ENCODE data around the gene PI3. TPM values are rescaled to one million over a fixed set of nuclear protein-coding genes. Genes with fewer than 3 reads are reported as not detected.

Gene PI3
- total and polyA plus RNA-seq, 2 donors from 2014 or later = 8.7 TPM; not detected in 1

- DNase-seq (no peak), FAIRE-seq (no peak)
- Histone ChIP-seq H3K27me3 (ENCODE audit: control insufficient read depth, insufficient read depth, low read length) (no peaks in the 10 kb centered on the region), H3K36me3 (ENCODE audit: control insufficient read depth in 2 of 3, insufficient read depth in 3 of 3, low read length in 3 of 3) (no peaks in the 10 kb centered on the region), H3K4me3 (ENCODE audit: low read length in 3 of 3) (no peak overlapping the region), H3K4me1 (ENCODE audit: control insufficient read depth in 2 of 3, insufficient read depth in 2 of 3, low read depth in 1 of 3, low read length in 3 of 3) (no peaks in the 10 kb centered on the region), H3K9ac (ENCODE audit: low read length in 3 of 3) (no peak overlapping the region), H3K27ac (ENCODE audit: low read depth in 2 of 2, low read length in 2 of 2) (no peak overlapping the region), H3K9me3 (ENCODE audit: control insufficient read depth in 2 of 3, insufficient read depth in 1 of 3, low read length in 3 of 3) (no peaks in the 10 kb centered on the region)
- intact Hi-C loops (cut with DNase I) = no loop called here
- TF ChIP-seq, protein P1, sequence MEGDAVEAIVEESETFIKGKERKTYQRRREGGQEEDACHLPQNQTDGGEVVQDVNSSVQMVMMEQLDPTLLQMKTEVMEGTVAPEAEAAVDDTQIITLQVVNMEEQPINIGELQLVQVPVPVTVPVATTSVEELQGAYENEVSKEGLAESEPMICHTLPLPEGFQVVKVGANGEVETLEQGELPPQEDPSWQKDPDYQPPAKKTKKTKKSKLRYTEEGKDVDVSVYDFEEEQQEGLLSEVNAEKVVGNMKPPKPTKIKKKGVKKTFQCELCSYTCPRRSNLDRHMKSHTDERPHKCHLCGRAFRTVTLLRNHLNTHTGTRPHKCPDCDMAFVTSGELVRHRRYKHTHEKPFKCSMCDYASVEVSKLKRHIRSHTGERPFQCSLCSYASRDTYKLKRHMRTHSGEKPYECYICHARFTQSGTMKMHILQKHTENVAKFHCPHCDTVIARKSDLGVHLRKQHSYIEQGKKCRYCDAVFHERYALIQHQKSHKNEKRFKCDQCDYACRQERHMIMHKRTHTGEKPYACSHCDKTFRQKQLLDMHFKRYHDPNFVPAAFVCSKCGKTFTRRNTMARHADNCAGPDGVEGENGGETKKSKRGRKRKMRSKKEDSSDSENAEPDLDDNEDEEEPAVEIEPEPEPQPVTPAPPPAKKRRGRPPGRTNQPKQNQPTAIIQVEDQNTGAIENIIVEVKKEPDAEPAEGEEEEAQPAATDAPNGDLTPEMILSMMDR (IDR thresholded peaks at IDR 0.05; ENCODE audit: borderline replicate concordance, extremely low read depth, insufficient read depth) = no peak
Measured at GRCh38 chr20:45189067-45189609, 14.4 kb downstream of the PI3 start.

- no peaks in the 10 kb centered on the region for H3K4me1 ChIP-seq (ENCODE audit: control insufficient read depth in 2 of 3, insufficient read depth in 2 of 3, low read depth in 1 of 3, low read length in 3 of 3)
- no peaks in the 10 kb centered on the region for H3K36me3 ChIP-seq (ENCODE audit: control insufficient read depth in 2 of 3, insufficient read depth in 3 of 3, low read length in 3 of 3)
- TF ChIP-seq, protein P1 (IDR thresholded peaks at IDR 0.05; ENCODE audit: borderline replicate concordance, extremely low read depth, insufficient read depth) = no peak
- FAIRE-seq (no peak), DNase-seq (no peak)
- H3K9ac ChIP-seq (ENCODE audit: low read length in 3 of 3) = no peak overlapping the region
- H3K27ac ChIP-seq (ENCODE audit: low read depth in 2 of 2, low read length in 2 of 2) = no peak overlapping the region
- intact Hi-C loops (cut with DNase I) = no loop called here
- H3K4me3 ChIP-seq (ENCODE audit: low read length in 3 of 3) = no peak overlapping the region
- H3K27me3 ChIP-seq (ENCODE audit: control insufficient read depth, insufficient read depth, low read length) = no peaks in the 10 kb centered on the region
- H3K9me3 ChIP-seq (ENCODE audit: control insufficient read depth in 2 of 3, insufficient read depth in 1 of 3, low read length in 3 of 3) = no peaks in the 10 kb centered on the region
Measured at GRCh38 chr20:45189861-45190260, 15.2 kb downstream of the PI3 start.

GRCh38 chr20:45191926-45192325, 17.2 kb downstream of the PI3 start:
- Histone ChIP-seq H3K36me3 (ENCODE audit: control insufficient read depth in 2 of 3, insufficient read depth in 3 of 3, low read length in 3 of 3) (no peaks in the 10 kb centered on the region), H3K27me3 (ENCODE audit: control insufficient read depth, insufficient read depth, low read length) (no peaks in the 10 kb centered on the region), H3K4me3 (ENCODE audit: low read length in 3 of 3) (no peak overlapping the region), H3K4me1 (ENCODE audit: control insufficient read depth in 2 of 3, insufficient read depth in 2 of 3, low read depth in 1 of 3, low read length in 3 of 3) (no peaks in the 10 kb centered on the region), H3K9me3 (ENCODE audit: control insufficient read depth in 2 of 3, insufficient read depth in 1 of 3, low read length in 3 of 3) (no peaks in the 10 kb centered on the region), H3K27ac (ENCODE audit: low read depth in 2 of 2, low read length in 2 of 2) (no peak overlapping the region), H3K9ac (ENCODE audit: low read length in 3 of 3) (no peak overlapping the region)
- TF ChIP-seq, protein P1 (IDR thresholded peaks at IDR 0.05; ENCODE audit: borderline replicate concordance, extremely low read depth, insufficient read depth) = no peak
- DNase-seq (no peak), FAIRE-seq (no peak)
- intact Hi-C loops (cut with DNase I) = no loop called here

DNA sequence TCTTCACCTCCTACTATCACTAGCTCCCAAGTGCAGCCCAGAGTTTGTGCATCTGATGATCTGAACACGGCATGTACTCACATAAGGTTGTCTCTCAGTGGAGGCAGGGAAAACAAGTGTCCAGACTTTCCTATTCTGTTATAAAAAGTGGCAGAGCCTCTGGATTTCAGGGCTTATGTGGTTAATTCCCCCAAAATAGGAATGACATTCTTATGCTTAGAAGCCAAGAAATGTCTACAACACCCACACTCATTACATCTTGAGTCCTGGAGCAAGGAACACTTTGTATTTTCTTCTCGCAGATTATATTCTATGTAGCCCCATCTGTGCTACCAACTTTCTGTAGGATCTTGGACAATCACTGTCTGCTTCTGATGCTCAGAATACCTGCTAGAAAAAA, 18.6 kb downstream of the PI3 start:
- no peaks in the 10 kb centered on the region for H3K36me3 ChIP-seq (ENCODE audit: control insufficient read depth in 2 of 3, insufficient read depth in 3 of 3, low read length in 3 of 3)
- DNase-seq = no peak

More for the DNA sequence above, 18.6 kb downstream of the PI3 start:
- H3K27ac ChIP-seq (ENCODE audit: low read depth in 2 of 2, low read length in 2 of 2) = no peak overlapping the region
- H3K4me3 ChIP-seq (ENCODE audit: low read length in 3 of 3) = no peak overlapping the region
- no peak overlapping the region for H3K9ac ChIP-seq (ENCODE audit: low read length in 3 of 3)
- H3K27me3 ChIP-seq (ENCODE audit: control insufficient read depth, insufficient read depth, low read length) = no peaks in the 10 kb centered on the region
- FAIRE-seq = no peak
- TF ChIP-seq, protein P1 (IDR thresholded peaks at IDR 0.05; ENCODE audit: borderline replicate concordance, extremely low read depth, insufficient read depth) = no peak
- no peaks in the 10 kb centered on the region for H3K9me3 ChIP-seq (ENCODE audit: control insufficient read depth in 2 of 3, insufficient read depth in 1 of 3, low read length in 3 of 3)
- H3K4me1 ChIP-seq (ENCODE audit: control insufficient read depth in 2 of 3, insufficient read depth in 2 of 3, low read depth in 1 of 3, low read length in 3 of 3) = no peaks in the 10 kb centered on the region
- intact Hi-C loops (cut with DNase I) = no loop called here

All from kidney (tissue), 14 donors.